A673 (cell line): Measurements from ENCODE around the gene AMTN.

Source experiments
- EZH2 ChIP-seq: fragments of 200-600 bp; sonication (generic); IDR thresholded peaks from 2 replicates; pipeline ENCODE4 v1.6.1; 2017; ENCODE audit warnings: borderline replicate concordance, low read depth, mild to moderate bottlenecking, mixed read lengths, antibody characterized with exemption, low read length; ENCODE audit not compliant: poor library complexity, severe bottlenecking
- TF ChIP-seq, protein P1 (sequence below): fragments of 300-800, 200-600 bp; sonication (generic); conservative IDR thresholded peaks from 2 replicates; pipeline ENCODE4 v1.5.1; 2017; ENCODE audit warnings: low read depth, mild to moderate bottlenecking, antibody characterized with exemption, low read length, moderate library complexity, mixed read lengths

DNA sequence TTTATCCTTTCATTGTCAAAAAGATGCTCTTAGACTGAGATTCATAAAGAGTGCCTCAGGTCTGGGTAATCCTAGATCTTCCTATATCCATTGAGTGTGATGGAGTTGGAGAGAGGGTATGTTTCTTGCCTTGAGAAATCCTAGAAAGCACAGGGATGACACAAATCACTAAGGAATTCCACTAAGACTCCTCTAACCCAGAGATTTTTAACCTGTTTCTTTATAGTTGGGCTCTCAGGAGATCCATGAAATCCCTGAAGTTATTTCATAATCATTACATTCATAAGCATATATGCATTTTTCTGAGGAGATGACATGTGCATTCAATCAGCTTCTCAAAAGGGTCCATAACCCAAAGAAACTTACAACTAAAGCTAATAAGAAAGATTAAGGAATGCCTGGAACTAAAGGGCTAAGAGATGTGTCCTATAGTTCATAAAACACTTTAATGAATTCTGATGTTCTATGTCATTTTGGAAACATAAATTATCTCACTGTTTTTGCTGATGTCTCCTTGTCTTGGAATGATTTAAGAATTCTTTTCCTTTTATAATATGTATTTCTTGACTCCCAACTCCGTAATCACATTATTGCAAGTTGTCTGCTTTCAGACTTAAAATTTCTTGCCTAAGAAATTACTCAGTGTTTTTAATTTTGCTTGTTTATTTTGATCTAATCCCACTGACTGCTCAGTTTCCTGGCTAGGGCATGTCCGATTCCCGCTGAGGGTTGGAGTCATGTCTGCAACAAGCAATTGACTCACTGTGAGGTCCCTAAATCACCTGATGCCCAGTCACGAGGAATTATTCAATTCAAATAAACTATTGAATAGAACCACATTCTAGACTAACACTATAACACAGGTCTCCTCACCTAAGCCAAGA, 2.8 kb upstream of the AMTN start:
- TF ChIP-seq, protein P1, sequence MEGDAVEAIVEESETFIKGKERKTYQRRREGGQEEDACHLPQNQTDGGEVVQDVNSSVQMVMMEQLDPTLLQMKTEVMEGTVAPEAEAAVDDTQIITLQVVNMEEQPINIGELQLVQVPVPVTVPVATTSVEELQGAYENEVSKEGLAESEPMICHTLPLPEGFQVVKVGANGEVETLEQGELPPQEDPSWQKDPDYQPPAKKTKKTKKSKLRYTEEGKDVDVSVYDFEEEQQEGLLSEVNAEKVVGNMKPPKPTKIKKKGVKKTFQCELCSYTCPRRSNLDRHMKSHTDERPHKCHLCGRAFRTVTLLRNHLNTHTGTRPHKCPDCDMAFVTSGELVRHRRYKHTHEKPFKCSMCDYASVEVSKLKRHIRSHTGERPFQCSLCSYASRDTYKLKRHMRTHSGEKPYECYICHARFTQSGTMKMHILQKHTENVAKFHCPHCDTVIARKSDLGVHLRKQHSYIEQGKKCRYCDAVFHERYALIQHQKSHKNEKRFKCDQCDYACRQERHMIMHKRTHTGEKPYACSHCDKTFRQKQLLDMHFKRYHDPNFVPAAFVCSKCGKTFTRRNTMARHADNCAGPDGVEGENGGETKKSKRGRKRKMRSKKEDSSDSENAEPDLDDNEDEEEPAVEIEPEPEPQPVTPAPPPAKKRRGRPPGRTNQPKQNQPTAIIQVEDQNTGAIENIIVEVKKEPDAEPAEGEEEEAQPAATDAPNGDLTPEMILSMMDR, result no peak
- TF ChIP-seq EZH2, result no peak
